Measurements from ENCODE around the gene GSTM4. TPM values are rescaled to one million over a fixed set of nuclear protein-coding genes. Genes with fewer than 3 reads are reported as not detected.
A peak's percentile ranks its signal among the peaks of the same experiment; 100 is the strongest.
"Not testable (repeated sequence)": the region's sequence is repeated elsewhere in the genome, so short reads cannot be mapped to it uniquely, and the experiment has no call there.

Gene GSTM4
- total RNA-seq, 1 donor from 2014 or later = 4.6 TPM

- not testable (repeated sequence) for H4K20me1 ChIP-seq (ENCODE audit: insufficient read depth, low read length); H3K27ac Mint-ChIP-seq (ENCODE audit: unreplicated experiment); H3K36me3 ChIP-seq (ENCODE audit: insufficient read depth, low read length); FAIRE-seq; H3K36me3 Mint-ChIP-seq (ENCODE audit: low read depth, unreplicated experiment); H3K9me3 Mint-ChIP-seq (ENCODE audit: unreplicated experiment); H3K9me3 ChIP-seq (ENCODE audit: insufficient read depth, low read depth, low read length); DNase-seq (ENCODE audit: low read depth); H3K79me2 ChIP-seq (ENCODE audit: insufficient read depth, low read length); H3K27me3 Mint-ChIP-seq (ENCODE audit: low read depth, unreplicated experiment); H3K4me3 Mint-ChIP-seq (ENCODE audit: unreplicated experiment); H3K4me1 ChIP-seq (ENCODE audit: insufficient read depth, low read length); H3K27me3 ChIP-seq (ENCODE audit: insufficient read depth, low read length); H3K4me1 Mint-ChIP-seq (ENCODE audit: low read depth, unreplicated experiment)
- peak overlapping the region; percentile 74 for H3K4me3 ChIP-seq (ENCODE audit: insufficient read depth, low read depth, low read length)
- peak overlapping the region; percentile 90 for H3K9ac ChIP-seq (ENCODE audit: low read length)
- H3K4me2 ChIP-seq (ENCODE audit: low read length) = peak overlapping the region; percentile 99
- H3K27ac ChIP-seq (ENCODE audit: low read depth, low read length) = peak overlapping the region; percentile 50
- H2AFZ ChIP-seq (ENCODE audit: low read depth, low read length) = peak overlapping the region; percentile 100
Observed at GRCh38 chr1:109687109-109687508, 31.2 kb downstream of the GSTM4 start.

DNA sequence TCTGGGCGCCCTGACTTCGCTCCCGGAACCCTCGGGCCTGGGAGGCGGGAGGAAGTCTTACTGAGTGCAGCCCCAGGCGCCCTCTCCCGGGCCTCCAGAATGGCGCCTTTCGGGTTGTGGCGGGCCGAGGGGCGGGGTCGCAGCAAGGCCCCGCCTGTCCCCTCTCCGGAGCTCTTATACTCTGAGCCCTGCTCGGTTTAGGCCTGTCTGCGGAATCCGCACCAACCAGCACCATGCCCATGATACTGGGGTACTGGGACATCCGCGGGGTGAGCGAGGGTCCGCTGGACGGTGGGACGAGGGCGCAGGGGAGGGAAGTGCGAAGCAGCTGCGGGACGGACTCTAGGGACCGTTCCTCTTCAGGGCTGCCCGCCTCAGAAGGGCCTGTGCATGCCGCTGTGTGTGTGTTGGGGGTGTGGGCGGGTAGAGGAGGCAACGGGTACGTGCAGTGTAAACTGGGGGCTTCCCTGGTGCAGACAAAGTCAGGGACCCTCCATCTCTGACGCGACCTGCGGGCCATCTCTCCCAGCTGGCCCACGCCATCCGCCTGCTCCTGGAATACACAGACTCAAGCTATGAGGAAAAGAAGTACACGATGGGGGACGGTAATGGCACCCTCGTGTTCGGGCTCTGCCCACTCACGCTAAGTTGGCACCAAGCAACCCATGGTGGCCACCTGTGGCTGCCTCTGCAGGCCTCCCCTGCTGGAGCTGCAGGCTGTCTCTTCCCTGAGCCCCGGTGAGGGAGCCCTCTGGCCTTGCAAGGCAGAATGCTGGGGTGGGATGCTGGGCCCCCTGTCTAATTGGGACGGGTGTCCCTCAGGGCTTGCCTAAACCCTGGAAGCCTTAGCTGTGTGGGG, 32.0 kb downstream of the GSTM4 start, which contains the start of gene GSTM1:
Gene GSTM1, plus strand, starts transcription at position 177 of the 859 bp plus-strand sequence. Its CDS starts 57 bp downstream, at position 234.
- Histone ChIP-seq H3K9ac (ENCODE audit: low read length) (peak within 1 kb of the TSS; percentile 90), H3K27ac (ENCODE audit: low read depth, low read length) (peak within 1 kb of the TSS; percentile 63), H3K36me3 (ENCODE audit: insufficient read depth, low read length) (no peaks in the 10 kb centered on the region), H4K20me1 (ENCODE audit: insufficient read depth, low read length) (no peaks in the 10 kb centered on the region), H3K79me2 (ENCODE audit: insufficient read depth, low read length) (no peaks in the 10 kb centered on the region), H2AFZ (ENCODE audit: low read depth, low read length) (peak within 1 kb of the TSS; percentile 100), H3K4me1 (ENCODE audit: insufficient read depth, low read length) (peaks cover 10% of the 10 kb centered on the region), H3K4me2 (ENCODE audit: low read length) (peak within 1 kb of the TSS; percentile 99), H3K27me3 (ENCODE audit: insufficient read depth, low read length) (no peaks in the 10 kb centered on the region), H3K9me3 (ENCODE audit: insufficient read depth, low read depth, low read length) (no peaks in the 10 kb centered on the region), H3K4me3 (ENCODE audit: insufficient read depth, low read depth, low read length) (peak within 1 kb of the TSS; percentile 74)
- no peak for TF ChIP-seq CTCF (IDR thresholded peaks at IDR 0.05; ENCODE audit: insufficient read depth, low read depth, low read length)
- no peak for TF ChIP-seq EZH2 (IDR thresholded peaks at IDR 0.05; ENCODE audit: insufficient read depth, low read length)
- Mint-ChIP-seq H3K9me3 (ENCODE audit: unreplicated experiment) (no peaks in the 10 kb centered on the region), H3K36me3 (ENCODE audit: low read depth, unreplicated experiment) (no peaks in the 10 kb centered on the region), H3K27ac (ENCODE audit: unreplicated experiment) (no peak within 1 kb of the TSS), H3K4me1 (ENCODE audit: low read depth, unreplicated experiment) (no peaks in the 10 kb centered on the region), H3K27me3 (ENCODE audit: low read depth, unreplicated experiment) (no peaks in the 10 kb centered on the region), H3K4me3 (ENCODE audit: unreplicated experiment) (no peak within 1 kb of the TSS)
- FAIRE-seq (no peak), DNase-seq (ENCODE audit: low read depth) (no peak)

- Histone ChIP-seq H3K27ac (ENCODE audit: low read depth, low read length) (no peak overlapping the region), H3K9ac (ENCODE audit: low read length) (no peak overlapping the region), H3K36me3 (ENCODE audit: insufficient read depth, low read length) (no peaks in the 10 kb centered on the region), H3K9me3 (ENCODE audit: insufficient read depth, low read depth, low read length) (no peaks in the 10 kb centered on the region), H3K27me3 (ENCODE audit: insufficient read depth, low read length) (no peaks in the 10 kb centered on the region), H3K4me2 (ENCODE audit: low read length) (no peak overlapping the region), H4K20me1 (ENCODE audit: insufficient read depth, low read length) (no peaks in the 10 kb centered on the region), H2AFZ (ENCODE audit: low read depth, low read length) (no peak overlapping the region), H3K4me3 (ENCODE audit: insufficient read depth, low read depth, low read length) (no peak overlapping the region), H3K4me1 (ENCODE audit: insufficient read depth, low read length) (peaks cover 10% of the 10 kb centered on the region), H3K79me2 (ENCODE audit: insufficient read depth, low read length) (no peaks in the 10 kb centered on the region)
- FAIRE-seq (no peak), DNase-seq (ENCODE audit: low read depth) (no peak)
- Mint-ChIP-seq H3K4me1 (ENCODE audit: low read depth, unreplicated experiment) (no peaks in the 10 kb centered on the region), H3K27ac (ENCODE audit: unreplicated experiment) (no peak overlapping the region), H3K36me3 (ENCODE audit: low read depth, unreplicated experiment) (no peaks in the 10 kb centered on the region), H3K27me3 (ENCODE audit: low read depth, unreplicated experiment) (no peaks in the 10 kb centered on the region), H3K4me3 (ENCODE audit: unreplicated experiment) (no peak overlapping the region), H3K9me3 (ENCODE audit: unreplicated experiment) (no peaks in the 10 kb centered on the region)
- TF ChIP-seq CTCF (IDR thresholded peaks at IDR 0.05; ENCODE audit: insufficient read depth, low read depth, low read length) (no peak), EZH2 (IDR thresholded peaks at IDR 0.05; ENCODE audit: insufficient read depth, low read length) (no peak)
Observed at GRCh38 chr1:109689844-109690405, 34.0 kb downstream of the GSTM4 start.

All from astrocyte (in vitro differentiated cells and primary cell).